Thyroid gland (tissue), 4 donors: ENCODE results near the gene MED25.

Experiments
- POLR2A ChIP-seq, 2 donors: fragments of 450-650 bp; IDR thresholded peaks; one replicate each; pipeline ENCODE4 v1.6.1; 2017; ENCODE audit warnings: antibody characterized with exemption in 2 of 2, mild to moderate bottlenecking in 2 of 2, moderate library complexity in 1 of 2
- TF ChIP-seq, protein P1 (sequence below), 6 experiments: fragments of 200-600 bp in 3 of 6; fragments of 450-650 bp in 3 of 6; sonication (generic) in 3 of 6; IDR thresholded peaks; one replicate each; pipeline ENCODE4 v1.5.1; 2016 to 2019; ENCODE audit warnings: antibody characterized with exemption in 6 of 6, mild to moderate bottlenecking in 2 of 6, inconsistent platforms in 1 of 6, moderate library complexity in 1 of 6

DNA sequence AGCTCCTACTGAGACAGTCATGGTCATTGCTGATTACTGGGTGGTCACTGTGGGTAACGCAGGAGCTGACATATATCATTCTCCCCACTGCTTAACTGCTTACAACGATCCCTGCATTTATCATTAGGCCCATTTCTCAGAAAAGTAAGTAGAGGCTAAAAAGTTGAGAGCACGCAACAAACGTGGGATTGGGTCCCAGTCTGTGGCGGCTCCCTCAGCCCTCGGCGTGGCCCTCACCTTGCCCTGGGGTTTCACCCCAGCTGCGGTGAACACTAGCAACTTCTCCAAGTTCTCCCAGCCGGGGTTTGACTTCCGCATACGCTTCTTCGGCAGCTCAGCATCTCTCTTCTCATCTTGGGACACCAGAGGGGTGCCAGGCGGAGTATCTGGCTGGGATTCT, 46.8 kb downstream of the MED25 start:
- TF ChIP-seq, protein P1, sequence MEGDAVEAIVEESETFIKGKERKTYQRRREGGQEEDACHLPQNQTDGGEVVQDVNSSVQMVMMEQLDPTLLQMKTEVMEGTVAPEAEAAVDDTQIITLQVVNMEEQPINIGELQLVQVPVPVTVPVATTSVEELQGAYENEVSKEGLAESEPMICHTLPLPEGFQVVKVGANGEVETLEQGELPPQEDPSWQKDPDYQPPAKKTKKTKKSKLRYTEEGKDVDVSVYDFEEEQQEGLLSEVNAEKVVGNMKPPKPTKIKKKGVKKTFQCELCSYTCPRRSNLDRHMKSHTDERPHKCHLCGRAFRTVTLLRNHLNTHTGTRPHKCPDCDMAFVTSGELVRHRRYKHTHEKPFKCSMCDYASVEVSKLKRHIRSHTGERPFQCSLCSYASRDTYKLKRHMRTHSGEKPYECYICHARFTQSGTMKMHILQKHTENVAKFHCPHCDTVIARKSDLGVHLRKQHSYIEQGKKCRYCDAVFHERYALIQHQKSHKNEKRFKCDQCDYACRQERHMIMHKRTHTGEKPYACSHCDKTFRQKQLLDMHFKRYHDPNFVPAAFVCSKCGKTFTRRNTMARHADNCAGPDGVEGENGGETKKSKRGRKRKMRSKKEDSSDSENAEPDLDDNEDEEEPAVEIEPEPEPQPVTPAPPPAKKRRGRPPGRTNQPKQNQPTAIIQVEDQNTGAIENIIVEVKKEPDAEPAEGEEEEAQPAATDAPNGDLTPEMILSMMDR (IDR thresholded peaks at IDR 0.05), result no peak
- no peak for TF ChIP-seq POLR2A (IDR thresholded peaks at IDR 0.05)
